ENCODE measurements around the gene LRRC8A. TPM values are rescaled to one million over a fixed set of nuclear protein-coding genes. Genes with fewer than 3 reads are reported as not detected.

LRRC8A gene
- total RNA-seq (2012; rRNA removed) (42.8 and 45.8 TPM in 2 replicates), polyA plus RNA-seq (2012; rRNA removed) (60.9 and 71.7 TPM in 2 replicates), Bru-seq, nascent RNA (percentile 83 among the genes with signal in this experiment), BruChase-seq, experiment 1, labeled RNA remaining after a 6-hour chase (percentile 69 among the genes with signal in this experiment), BruChase-seq, experiment 2, labeled RNA remaining after a 2-hour chase (percentile 68 among the genes with signal in this experiment)
- 41.2 and 75.7 TPM in 2 replicates for polyA plus RNA-seq (2012; cell fraction: cytosol; rRNA removed)
- polyA plus RNA-seq (2012; cell fraction: nucleus; rRNA removed; ENCODE audit: low replicate concordance) = 27.5 and 49.9 TPM in 2 replicates
- long read RNA-seq, full-length matches to known transcripts = 26 of 81 reads
- long read RNA-seq, partial matches to known transcripts = 47 of 81 reads
- long read RNA-seq, other reads (novel, unspliced or antisense) = 8 of 81 reads

DNA sequence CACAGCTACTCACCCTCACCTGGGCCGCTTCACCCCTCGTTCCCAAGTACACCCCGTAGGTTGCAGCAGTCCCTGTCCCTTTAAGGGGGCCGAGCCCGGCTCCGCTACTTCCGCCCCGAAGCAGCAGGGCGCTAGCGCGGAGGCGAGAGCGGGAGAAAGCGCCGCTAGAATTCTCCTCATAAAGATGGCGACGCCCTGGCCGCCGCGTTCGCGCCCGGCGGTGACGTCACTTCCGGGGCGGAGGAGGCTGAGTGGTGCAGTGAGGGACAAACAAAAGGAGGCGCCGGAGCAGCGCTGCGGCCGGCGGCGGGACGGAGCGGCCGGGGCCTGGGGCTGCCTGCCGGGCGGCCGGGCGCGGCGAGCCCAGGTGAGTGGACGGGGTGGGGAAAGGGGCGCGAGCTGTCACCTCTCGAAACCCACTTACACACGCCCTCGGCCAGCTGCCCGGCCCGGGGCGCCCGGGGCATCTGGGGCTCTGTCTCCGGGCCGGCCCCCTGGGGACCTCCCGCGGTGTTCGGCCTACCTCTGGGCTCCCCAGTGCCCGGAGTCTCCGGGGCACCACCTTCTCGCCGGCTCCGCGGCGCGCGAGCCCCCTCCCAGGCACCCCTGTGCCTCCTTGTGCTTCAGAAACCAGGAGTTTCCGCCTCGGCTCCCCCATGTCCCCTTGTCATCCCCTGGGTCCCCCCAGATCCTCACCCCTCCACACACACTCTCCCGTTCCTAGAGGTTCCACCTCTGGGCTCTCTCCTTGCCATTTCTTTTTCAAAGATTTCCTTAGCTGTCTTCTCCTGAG lies at the start of gene LRRC8A, which contains the start of gene KYAT1:
LRRC8A (plus strand) TSS at position 250 of the 793 bp plus-strand sequence. CDS start 25,032 bp downstream, outside the sequence.
KYAT1 (minus strand) TSS at position 67 of the 793 bp plus-strand sequence. CDS start 36,545 bp downstream, outside the sequence.
- intact Hi-C loops (cut with micrococcal nuclease) = loop anchor here (1.0 to 5.0 kb wide), 2 partner anchors 46 to 65 kb away; partner anchors contain the start of genes DOLK and NUP188
- H2BK20ac ChIP-seq (ENCODE audit: low read depth, low read length) = peak within 1 kb of the TSS; percentile 74

More for the DNA sequence above, at the start of gene LRRC8A, which contains the start of gene KYAT1:
- Histone ChIP-seq H3K4ac (ENCODE audit: low read depth, low read length) (peak within 1 kb of the TSS; percentile 98), H3K18ac (ENCODE audit: low read depth, low read length) (peak within 1 kb of the TSS; percentile 35), H3K9me1 (ENCODE audit: insufficient read depth, low read length) (peaks cover 28% of the 10 kb centered on the region), H2BK15ac (ENCODE audit: low read depth, low read length) (peak within 1 kb of the TSS; percentile 63; the same call in 1 of the 3 replicates), H3K4me3 (ENCODE audit: insufficient read depth, low read depth, low read length) (peak within 1 kb of the TSS; percentile 78), H3K9ac (ENCODE audit: low read depth, low read length) (peak within 1 kb of the TSS; percentile 84), H3K14ac (replicated peaks; ENCODE audit: low read depth, low read length) (peak within 1 kb of the TSS; percentile 99), H3K27me3 (ENCODE audit: control insufficient read depth, insufficient read depth, low read length) (no peaks in the 10 kb centered on the region), H3K27ac (ENCODE audit: insufficient read depth, low read length) (peak within 1 kb of the TSS; percentile 91), H2AK9ac (replicated peaks; ENCODE audit: low read depth, low read length, poor library complexity) (peak within 1 kb of the TSS; percentile 98), H2BK5ac (ENCODE audit: low read depth, low read length, poor library complexity, severe bottlenecking) (peak within 1 kb of the TSS; percentile 87), H4K8ac (ENCODE audit: low read depth in 2 of 2, low read length in 2 of 2) (peak within 1 kb of the TSS; percentile 87 to 91), H3K4me2 (ENCODE audit: low read depth, low read length) (peak within 1 kb of the TSS; percentile 95), H3K79me1 (ENCODE audit: low read depth in 1 of 2, low read length in 2 of 2) (peaks cover 31 to 80% of the 10 kb centered on the region in 2 experiments), H4K5ac (ENCODE audit: low read depth, low read length) (peak within 1 kb of the TSS; percentile 36), H3K36me3 (ENCODE audit: control insufficient read depth, insufficient read depth, low read length) (peaks cover 19% of the 10 kb centered on the region), H2AK5ac (ENCODE audit: low read depth, low read length) (peak within 1 kb of the TSS; percentile 100), H3K23ac (ENCODE audit: low read depth, low read length) (peak within 1 kb of the TSS; percentile 100), H2BK120ac (ENCODE audit: low read depth, low read length) (peak within 1 kb of the TSS; percentile 72), H4K20me1 (ENCODE audit: insufficient read depth, low read length) (peaks cover 34% of the 10 kb centered on the region), H3K56ac (ENCODE audit: extremely low read depth, insufficient read depth, low read length) (peak within 1 kb of the TSS; percentile 81), H2AFZ (replicated peaks; ENCODE audit: low read length, poor library complexity) (peak within 1 kb of the TSS; percentile 100), H3K4me1 (ENCODE audit: control insufficient read depth, insufficient read depth, low read length) (peaks cover 8% of the 10 kb centered on the region), H3K9me3 (ENCODE audit: control insufficient read depth, insufficient read depth, low read length) (no peaks in the 10 kb centered on the region), H4K91ac (ENCODE audit: insufficient read depth, low read depth, low read length) (peak within 1 kb of the TSS; percentile 84)
- in situ Hi-C loops (cut with MboI; ENCODE audit: low sequenced_read_pairs) = no loop called here
- WGBS, 2 experiments (ENCODE audit: extremely low coverage in 2 of 2, insufficient read length in 1 of 2) = 0% methylated on average over 20 of the region's 70 CpGs; no CpG with 5 or more reads in 1 of the 2 experiments
- CTCF ChIA-PET = no interaction called here
- dilution Hi-C loops (cut with HindIII; ENCODE audit: low sequenced_read_pairs, unreplicated experiment) = no loop called here
- BruUV-seq (replicated peaks) = no TSS peak
- peak; percentile 93 for DNase-seq
- TF ChIP-seq RFX5 (IDR thresholded peaks at IDR 0.05; ENCODE audit: low read depth, low read length) (no peak), CTCF (conservative IDR thresholded peaks at IDR 0.05; ENCODE audit: low read depth, low read length) (0 out of 2 replicates have a peak, but pooled peaks have one; percentile 17), POLR2A (IDR thresholded peaks at IDR 0.05; ENCODE audit: low read depth, low read length) (peak; percentile 95), FOS (IDR thresholded peaks at IDR 0.05; ENCODE audit: low read depth, low read length) (peak; percentile 49; the same call in 1 of the 2 replicates), MAZ (IDR thresholded peaks at IDR 0.05; ENCODE audit: borderline replicate concordance, low read depth, low read length) (peak; percentile 81; the same call in 1 of the 2 replicates)
- TF ChIP-seq, protein P1, sequence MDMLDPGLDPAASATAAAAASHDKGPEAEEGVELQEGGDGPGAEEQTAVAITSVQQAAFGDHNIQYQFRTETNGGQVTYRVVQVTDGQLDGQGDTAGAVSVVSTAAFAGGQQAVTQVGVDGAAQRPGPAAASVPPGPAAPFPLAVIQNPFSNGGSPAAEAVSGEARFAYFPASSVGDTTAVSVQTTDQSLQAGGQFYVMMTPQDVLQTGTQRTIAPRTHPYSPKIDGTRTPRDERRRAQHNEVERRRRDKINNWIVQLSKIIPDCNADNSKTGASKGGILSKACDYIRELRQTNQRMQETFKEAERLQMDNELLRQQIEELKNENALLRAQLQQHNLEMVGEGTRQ (IDR thresholded peaks at IDR 0.05; ENCODE audit: low read depth, low read length) = no peak
- TF ChIP-seq, protein P2, sequence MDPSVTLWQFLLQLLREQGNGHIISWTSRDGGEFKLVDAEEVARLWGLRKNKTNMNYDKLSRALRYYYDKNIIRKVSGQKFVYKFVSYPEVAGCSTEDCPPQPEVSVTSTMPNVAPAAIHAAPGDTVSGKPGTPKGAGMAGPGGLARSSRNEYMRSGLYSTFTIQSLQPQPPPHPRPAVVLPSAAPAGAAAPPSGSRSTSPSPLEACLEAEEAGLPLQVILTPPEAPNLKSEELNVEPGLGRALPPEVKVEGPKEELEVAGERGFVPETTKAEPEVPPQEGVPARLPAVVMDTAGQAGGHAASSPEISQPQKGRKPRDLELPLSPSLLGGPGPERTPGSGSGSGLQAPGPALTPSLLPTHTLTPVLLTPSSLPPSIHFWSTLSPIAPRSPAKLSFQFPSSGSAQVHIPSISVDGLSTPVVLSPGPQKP (IDR thresholded peaks at IDR 0.05; ENCODE audit: borderline replicate concordance, low read depth, low read length) = 0 out of 2 replicates have a peak, but pooled peaks have one; percentile 28
- POLR2A ChIA-PET (ENCODE audit: unreplicated experiment) = no interaction called here
- peak; percentile 88 for ATAC-seq (ENCODE audit: low read depth)
